ENCODE results near the gene CCNYL1. TPM values are rescaled to one million over a fixed set of nuclear protein-coding genes. Genes with fewer than 3 reads are reported as not detected.

The CCNYL1 gene
- 7.7 and 10.4 TPM in 2 replicates for total RNA-seq

GRCh38 chr2:207710814-207711740 is at the start of gene CCNYL1:
Gene CCNYL1 (plus strand): TSS chr2:207711640. CDS start chr2:207711897, 257 bp downstream.
- DNase-seq (ENCODE audit: low read depth): peak; percentile 99
- peak within 1 kb of the TSS; percentile 87 for H3K4me3 ChIP-seq (ENCODE audit: low read depth, low read length)
- peak; percentile 7 for TF ChIP-seq CTCF (IDR thresholded peaks at IDR 0.05; ENCODE audit: insufficient read depth, low read depth, low read length)

GRCh38 chr2:207662203-207662602 is 49.2 kb upstream of the CCNYL1 start:
- TF ChIP-seq CTCF (IDR thresholded peaks at IDR 0.05; ENCODE audit: insufficient read depth, low read depth, low read length): no peak
- H3K4me3 ChIP-seq (ENCODE audit: low read depth, low read length): no peak overlapping the region
- no peak for DNase-seq (ENCODE audit: low read depth)

- no peak overlapping the region for H3K4me3 ChIP-seq (ENCODE audit: low read depth, low read length)
- no peak for DNase-seq (ENCODE audit: low read depth)
- no peak for TF ChIP-seq CTCF (IDR thresholded peaks at IDR 0.05; ENCODE audit: insufficient read depth, low read depth, low read length)
Measured at GRCh38 chr2:207663870-207664545, 47.4 kb upstream of the CCNYL1 start.

- no peak overlapping the region for H3K4me3 ChIP-seq (ENCODE audit: low read depth, low read length)
- no peak for DNase-seq (ENCODE audit: low read depth)
- TF ChIP-seq CTCF (IDR thresholded peaks at IDR 0.05; ENCODE audit: insufficient read depth, low read depth, low read length): no peak
Measured at GRCh38 chr2:207670887-207671286, 40.6 kb upstream of the CCNYL1 start.

- TF ChIP-seq CTCF (IDR thresholded peaks at IDR 0.05; ENCODE audit: insufficient read depth, low read depth, low read length): no peak
- no peak for DNase-seq (ENCODE audit: low read depth)
- no peak overlapping the region for H3K4me3 ChIP-seq (ENCODE audit: low read depth, low read length)
Measured at GRCh38 chr2:207673431-207673830, 38.0 kb upstream of the CCNYL1 start.

- no peak for DNase-seq (ENCODE audit: low read depth)
- H3K4me3 ChIP-seq (ENCODE audit: low read depth, low read length): no peak overlapping the region
- no peak for TF ChIP-seq CTCF (IDR thresholded peaks at IDR 0.05; ENCODE audit: insufficient read depth, low read depth, low read length)
Measured at GRCh38 chr2:207674266-207674774, 37.1 kb upstream of the CCNYL1 start.
